NCI-H2107 (cell line): ENCODE measurements around the gene FOSB.
"Not testable (repeated sequence)": the region's sequence is repeated elsewhere in the genome, so short reads cannot be mapped to it uniquely, and the experiment has no call there.

ENCODE experiments used
- DNase-seq: peaks from one replicate; lab custom pipeline; 2025; lab: John Stamatoyannopoulos, UW

Gene FOSB

DNA sequence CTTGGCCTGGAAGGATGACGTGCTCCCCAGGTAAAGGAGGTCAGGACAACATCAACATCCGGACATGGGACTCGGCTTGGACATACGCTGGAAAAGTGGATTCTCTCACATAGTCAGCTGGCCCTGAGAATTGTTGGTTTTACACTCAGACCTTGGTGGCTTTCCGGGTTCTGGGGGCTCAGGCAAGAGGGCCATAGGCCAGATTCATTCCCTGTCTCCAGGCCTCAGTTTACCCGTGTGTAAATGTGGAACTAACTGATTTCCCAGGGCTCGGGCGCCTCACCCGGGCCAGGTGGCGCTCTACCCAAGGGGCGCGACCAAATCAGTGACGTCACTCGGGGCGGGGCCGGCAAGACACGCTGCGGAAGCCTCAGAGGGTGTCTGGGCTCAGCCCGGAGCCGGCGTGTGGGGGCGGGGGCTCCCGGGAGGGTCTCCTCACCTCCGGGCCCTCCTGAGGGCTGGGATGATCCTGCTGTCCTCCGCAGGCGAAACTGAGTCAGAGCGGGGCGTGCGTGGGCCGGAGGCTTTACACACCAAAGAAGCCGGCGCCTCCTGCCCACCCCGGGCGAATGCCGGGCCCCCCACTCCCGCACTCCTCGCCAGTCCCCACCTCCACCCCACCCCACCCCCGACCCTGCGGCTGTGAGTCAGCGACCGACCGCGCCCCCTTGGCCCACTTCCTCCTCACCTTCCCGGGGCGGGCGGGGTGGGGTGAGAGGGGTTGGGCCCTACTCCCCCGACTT, 38.6 kb downstream of the FOSB start:
- DNase-seq: peak; percentile 80

DNA sequence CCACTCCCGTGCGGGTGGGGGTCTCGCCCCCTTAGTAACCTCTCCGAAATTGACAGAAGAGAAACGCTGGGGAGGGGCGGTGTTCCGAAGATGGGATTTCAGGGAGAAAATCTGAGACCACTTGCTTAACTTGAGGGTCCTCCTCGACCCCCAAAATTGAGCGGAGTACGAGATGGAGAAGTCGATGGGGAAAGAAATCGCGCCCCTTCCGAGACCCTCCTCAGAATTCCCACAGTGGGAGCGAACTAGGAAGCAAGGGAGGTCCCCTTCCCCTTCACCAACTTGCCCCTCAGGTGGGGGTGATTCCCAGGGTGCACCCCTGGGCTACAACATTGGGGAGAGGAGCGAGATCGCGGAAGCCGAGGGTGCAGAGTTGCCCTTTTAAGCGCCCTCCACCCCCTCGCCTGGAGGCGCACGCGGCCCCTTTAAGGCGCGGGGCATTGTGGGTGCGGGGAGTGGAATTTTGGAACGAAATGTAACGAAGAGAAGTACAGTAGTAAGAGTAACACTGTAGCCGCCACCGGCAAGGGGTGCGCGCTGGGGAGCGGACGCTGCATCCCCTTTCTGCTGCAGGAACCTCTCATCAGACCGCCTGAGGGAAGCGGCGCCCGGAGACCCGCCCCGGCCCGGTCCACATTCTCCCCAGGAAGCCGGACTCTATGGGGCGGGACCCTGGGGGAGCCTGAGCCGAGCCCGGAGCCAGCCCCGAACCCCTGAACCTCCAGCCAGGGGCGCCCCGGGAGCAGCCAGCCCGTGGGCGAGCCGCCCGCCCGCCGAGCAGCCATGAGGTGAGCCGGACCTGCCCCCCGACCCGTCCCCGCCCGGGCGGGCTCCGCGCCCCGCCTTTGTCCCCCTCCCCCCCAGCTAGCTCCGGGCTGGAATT, 39.4 kb downstream of the FOSB start, which contains the start of gene VASP:
Gene VASP, plus strand, starts transcription at position 491 of the 883 bp plus-strand sequence. Its CDS starts 293 bp downstream, at position 784.
- no peak for DNase-seq

DNA sequence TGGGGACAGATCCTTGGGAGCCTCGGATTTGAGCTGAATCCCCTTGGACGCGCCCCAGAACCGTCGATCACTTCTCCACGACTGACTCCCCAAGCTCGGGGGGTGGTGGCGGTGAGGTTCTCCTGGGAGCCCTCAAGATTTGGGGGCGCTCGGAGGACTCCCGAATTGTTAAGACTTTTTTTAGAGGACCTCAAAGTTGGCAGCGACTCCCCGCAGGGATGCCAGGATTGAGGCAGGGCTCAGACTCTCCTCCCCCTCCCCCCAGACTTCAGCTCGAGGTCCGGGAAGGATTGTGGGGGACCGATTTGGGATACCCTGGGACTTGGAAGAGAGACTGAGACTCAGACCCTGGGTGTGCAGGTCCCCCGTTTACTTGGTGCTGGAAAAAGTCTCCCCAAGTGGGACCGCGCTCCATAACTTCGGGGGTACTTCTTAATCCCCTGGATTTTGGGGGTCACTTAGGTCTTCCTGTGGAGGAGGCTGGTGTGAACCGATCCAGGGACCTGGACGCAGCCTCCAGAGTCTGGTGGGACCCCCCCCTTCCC, 40.1 kb downstream of the FOSB start:
- no peak for DNase-seq

DNA sequence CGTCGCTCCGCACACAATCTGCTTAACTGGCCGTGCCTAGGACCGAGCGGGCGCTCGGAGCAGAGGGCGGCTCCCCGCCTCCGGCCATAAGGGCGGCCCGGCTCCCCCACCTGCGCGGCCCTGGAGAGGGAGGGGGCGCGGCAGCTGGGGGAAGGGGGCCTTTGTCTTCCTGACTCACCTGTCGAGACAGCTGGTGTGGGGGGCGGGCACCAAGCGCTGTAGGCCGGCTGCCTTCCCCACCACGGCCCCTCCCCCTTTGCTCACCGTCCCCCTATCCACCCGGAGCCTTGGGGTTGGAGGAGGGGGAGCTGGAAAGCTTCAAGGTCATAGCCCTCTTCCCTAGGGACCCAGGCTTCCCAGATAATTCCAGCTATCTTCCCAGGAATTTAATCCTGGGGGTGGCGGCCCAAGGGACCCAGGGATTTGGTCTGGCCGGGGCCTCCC, 40.6 kb downstream of the FOSB start:
- no peak for DNase-seq

DNA sequence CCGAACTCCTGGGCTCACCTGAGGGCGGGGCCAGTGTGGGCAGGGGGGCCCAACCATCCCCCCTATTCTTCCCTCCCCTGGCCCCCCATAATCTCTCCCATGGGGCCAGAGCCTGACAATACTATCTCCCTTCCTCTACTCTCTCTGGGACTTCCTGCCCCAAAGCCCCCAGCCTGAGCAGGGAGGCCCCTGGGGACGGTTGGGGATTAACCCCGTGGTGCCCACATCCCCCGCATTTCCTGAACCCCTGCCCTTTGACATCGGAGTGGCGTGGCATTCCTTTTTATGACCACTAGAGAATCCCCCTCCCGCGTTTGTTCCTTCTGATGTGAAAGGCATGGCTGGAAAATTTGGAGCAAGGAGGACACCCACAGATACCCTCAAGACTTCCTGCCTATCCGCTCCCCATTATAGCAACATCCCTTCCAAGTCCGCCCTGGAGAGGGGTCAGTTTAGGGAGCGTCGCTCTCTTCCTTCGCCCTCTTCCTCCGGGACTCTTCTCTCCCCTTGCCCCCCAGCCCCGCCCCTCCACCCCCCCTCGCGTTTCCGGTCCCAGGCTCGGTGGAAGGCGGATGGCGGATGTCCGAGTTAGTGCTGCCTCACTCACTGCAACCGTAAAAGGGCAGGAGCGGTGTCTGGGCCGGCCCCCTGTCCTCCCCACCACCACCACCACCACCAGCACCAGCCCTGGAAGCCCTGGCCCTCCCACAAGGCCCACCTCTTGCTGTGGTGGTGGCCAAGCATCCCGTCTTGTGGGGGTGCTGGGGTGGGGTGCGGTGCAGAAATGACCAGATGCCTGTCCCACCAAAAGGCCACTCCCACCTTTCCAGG, 41.3 kb downstream of the FOSB start:
- no peak for DNase-seq

DNA sequence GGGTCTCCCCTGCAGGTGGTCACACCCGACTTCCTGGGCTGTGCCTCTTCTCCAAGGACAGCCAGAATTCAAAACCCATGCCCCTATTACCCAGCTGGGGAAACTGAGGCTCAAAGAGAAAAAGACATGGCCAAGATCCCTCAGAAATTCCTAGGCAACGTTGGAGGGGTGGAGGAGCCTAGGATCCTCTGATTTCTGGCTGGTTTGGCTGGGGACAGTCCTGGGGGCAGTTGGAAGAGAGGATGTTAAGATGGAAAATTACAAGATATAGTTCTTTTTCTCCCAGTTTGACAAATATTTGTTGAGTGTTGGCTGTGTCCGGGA, 41.9 kb downstream of the FOSB start:
- no peak for DNase-seq

DNA sequence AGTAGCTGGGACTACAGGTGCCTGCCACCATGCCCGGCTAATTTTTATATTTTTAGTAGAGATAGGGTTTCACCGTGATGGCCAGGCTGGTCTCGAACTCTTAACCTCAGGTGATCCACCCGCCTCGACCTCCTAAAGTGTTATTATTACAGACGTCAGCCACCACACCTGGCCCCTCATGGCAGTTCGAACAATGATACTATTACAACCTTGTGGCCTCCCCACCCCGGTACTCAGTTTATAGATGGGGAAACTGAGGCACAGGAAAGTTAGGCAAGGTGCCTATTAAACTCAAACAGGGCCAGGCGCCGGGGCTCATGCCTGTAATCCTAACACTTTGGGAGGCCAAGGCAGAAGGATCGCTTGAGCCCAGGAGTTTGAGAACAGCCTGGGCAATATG, 42.6 kb downstream of the FOSB start:
- DNase-seq: not testable (repeated sequence)

DNA sequence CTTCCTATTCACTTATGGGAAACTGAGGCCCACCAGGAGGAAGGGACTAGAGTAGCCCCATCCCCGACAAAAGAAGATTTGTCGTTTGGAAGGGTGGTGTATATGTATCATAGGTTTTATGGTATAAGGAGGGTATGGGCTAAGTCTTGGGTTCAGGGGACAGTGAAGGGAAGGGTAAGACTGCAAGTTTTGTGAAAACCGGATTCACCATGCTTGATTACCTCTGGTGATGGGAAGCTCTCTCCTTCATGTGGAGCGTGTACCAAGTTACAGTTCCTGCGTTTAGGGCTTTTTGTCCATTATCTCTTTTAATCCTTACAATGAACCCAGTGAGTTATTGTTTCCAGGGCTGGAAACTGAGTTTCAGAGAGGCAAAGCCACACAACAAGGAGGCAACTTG, 43.3 kb downstream of the FOSB start:
- DNase-seq: no peak

DNA sequence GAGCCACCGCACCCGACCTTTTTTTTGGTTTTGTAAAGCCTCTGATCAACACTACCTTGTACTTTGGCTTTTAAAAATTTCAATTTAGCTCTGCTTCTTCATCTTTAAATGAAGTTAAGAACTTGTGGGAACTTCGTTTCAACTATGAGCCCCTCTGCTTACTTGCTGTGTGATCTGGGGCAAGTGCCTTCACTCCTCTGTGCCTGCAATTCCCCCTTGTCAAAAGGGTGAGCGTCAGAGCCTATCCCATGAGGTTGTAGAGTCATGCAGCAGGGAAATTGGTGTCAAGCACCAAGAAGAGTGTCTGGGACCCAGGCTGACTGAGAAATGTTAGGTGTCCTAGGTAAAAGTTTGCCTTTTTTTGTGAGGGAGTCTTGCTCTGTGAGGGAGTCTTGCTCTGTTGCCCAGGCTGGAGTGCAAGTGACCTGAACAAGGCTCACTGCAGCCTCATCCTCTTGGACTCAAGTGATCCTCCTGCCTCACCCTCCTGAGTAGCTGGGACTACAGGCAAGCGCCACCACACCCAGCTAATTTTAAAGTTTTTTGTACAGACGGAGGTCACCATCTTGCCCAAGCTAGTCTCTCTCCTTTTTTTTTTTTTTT, 45.2 kb downstream of the FOSB start:
- DNase-seq: no peak

DNA sequence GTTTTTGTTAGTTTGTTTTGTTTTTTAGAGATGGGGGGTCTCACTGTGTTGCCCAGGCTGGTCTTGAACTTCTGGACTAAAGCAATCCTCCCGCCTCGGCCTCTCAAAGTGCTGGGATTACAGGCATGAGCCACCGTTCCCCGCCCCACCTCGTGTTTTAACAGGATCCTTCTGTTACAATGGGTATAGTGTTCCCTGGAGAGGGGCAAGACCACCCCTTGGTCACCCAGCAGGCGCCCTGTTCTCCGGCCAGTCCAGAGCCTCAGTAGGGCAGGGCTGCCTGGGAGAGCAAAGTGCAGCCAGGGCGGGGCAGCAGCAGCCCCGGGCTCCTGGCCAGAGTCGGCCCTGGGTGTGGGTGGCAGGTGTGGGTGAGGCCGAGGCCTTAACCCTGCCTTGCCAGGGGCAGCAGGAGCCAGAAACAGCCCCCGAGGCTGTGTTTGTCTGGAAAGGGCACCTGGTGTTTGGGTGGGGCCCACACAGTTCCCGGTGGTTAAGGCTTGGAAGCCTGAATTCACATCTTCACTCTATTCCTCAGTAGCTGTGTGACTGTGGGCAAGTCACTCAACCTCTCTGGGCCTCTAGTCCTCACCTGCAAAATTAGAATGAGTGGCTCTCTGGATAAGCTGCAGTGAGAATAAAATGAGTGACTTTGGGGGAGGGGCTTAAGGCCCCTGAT, 46.7 kb downstream of the FOSB start:
- DNase-seq: no peak

DNA sequence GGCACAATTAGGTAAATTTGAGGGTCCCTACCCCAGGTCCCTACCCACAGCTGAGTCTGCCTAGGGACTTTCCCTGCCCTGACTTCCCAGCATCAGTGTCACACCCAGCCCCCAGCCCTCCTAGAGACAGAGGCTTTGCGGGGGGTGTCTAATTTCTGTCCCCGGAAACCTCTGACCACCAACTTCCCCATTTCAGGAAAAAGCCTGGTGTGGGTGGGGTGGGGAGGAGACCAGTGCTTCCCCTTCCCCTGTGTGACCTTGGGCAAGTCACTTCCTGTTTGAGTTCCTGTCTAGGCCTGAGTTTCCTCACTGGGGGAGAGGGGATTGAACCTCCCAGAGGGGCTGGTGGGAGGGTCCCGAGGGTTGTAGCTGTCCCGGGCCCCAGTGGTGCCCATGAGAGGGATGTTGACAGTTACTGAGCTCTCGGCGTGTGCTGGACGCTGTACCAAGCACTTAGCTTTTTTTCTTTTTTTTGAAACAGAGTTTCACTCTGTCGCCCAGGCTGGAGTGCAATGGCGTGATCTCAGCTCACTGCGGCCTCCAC, 47.4 kb downstream of the FOSB start:
- no peak for DNase-seq

DNA sequence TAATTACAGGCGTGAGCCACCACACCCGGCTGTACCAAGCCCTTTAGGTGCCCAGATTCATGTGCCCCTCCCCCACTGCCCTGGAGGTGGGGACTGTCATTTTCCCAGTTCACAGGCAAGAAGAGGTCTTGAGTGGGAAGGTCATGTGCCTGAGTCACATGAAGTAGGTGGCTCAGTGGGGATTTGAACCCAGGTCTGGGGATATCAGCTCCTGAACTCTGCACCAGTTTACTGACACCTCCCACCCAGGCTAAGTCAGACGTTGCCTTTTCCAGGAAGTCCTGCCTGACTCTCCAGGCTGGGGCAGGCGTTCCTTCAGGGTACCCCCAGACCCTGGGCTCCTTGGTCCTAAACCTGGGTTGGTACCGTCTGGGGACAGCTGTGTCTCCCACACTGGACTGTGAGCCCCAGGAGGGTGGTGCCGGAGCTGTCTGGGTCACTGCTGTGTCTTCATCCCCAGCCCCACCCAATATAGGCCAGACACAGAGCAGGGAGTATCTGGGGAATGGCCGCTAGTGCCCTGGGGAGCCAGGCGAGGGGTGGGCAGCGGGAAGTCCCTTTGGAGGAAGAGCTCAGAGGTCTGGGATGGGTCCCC, 48.1 kb downstream of the FOSB start:
- DNase-seq: no peak

DNA sequence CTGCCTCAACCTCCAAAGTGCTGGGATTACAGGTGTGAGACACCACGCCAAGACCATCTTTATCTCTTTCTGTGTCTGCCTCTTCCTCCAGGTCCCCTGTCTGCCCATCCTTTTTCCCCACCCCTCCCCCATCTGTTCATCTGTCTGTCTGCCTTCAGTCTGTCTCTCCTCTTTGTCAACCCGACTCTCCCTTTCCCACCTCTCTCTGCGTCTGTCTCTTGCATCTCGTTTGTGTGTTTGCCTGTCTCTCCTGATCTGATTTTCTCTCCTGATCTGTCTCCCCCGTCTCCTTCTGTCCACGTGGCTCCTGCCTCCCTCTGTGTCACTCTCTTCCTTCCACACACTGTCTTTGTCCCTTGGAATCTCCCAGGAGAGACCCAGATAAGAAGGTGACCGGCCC, 49.4 kb downstream of the FOSB start:
- DNase-seq: no peak

DNA sequence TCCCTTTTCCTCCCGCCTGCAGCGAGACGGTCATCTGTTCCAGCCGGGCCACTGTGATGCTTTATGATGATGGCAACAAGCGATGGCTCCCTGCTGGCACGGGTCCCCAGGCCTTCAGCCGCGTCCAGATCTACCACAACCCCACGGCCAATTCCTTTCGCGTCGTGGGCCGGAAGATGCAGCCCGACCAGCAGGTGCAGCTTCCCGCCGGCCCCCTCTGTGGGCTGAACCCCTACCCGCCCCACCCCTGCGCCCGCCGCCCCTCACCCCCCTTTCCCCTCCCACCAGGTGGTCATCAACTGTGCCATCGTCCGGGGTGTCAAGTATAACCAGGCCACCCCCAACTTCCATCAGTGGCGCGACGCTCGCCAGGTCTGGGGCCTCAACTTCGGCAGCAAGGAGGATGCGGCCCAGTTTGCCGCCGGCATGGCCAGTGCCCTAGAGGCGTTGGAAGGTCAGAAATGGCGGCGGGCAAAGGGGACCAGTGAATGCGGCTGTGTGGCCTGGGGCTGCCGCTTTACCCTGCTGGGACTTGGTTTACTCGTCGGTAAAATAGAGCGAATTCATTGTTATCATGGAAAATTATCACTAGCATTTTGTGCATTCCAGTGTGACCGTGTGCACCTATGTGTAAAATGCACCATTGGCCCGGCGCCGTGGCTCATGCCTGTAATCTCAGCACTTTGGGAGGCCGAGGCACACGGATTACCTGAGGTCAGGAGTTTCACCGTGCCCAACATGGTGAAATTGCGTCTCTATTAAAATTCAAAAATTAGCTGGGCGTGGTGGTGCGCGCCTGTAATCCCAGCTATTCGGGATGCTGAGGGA, 50.1 kb downstream of the FOSB start:
- no peak for DNase-seq

DNA sequence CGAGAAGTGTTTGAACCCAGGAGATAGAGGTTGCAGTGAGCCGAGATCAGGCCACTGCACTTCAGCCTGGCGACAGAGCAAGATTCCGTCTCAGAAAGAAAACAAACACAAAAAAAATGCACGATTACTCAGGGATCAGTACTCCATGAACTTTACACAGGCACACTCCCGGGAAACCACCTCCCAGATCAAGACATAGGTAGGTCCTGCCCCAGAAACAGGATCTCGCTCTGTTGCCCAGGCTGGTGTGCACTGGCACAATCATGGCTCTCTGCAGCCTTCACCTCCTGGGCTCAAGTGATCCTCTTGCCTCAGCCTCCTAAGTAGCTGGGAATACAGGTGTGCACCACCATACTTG, 50.7 kb downstream of the FOSB start:
- no peak for DNase-seq

DNA sequence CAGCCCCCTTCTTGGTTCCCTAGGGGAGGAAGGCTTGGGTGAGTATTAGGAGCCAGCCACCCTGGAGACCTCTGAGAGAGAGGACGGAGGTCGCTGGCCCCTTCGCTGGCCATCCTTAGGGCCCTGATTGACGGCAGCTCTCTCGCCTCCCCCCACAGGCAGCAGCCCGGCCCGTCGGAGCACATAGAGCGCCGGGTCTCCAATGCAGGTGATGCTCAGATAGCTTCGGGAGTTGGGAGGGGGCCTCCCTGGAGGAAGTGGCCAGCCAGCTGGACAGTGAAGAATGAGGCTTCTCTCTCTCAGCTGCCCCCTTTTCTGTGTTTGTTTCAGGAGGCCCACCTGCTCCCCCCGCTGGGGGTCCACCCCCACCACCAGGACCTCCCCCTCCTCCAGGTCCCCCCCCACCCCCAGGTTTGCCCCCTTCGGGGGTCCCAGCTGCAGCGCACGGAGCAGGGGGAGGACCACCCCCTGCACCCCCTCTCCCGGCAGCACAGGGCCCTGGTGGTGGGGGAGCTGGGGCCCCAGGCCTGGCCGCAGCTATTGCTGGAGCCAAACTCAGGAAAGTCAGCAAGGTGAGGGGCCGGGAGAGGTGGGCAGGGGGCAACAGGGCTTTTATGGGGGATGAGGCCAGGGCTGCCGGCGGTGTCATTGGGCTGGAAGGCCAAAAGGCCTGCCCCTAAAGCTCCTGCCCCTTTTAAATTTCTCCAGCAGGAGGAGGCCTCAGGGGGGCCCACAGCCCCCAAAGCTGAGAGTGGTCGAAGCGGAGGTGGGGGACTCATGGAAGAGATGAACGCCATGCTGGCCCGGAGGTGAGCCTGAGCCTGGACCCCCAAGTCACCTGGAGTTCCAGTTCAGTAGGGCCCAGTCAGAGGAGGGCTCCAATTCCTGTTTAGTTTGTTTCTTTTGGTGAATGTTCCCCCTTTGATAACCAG, 54.5 kb downstream of the FOSB start:
- DNase-seq: no peak

DNA sequence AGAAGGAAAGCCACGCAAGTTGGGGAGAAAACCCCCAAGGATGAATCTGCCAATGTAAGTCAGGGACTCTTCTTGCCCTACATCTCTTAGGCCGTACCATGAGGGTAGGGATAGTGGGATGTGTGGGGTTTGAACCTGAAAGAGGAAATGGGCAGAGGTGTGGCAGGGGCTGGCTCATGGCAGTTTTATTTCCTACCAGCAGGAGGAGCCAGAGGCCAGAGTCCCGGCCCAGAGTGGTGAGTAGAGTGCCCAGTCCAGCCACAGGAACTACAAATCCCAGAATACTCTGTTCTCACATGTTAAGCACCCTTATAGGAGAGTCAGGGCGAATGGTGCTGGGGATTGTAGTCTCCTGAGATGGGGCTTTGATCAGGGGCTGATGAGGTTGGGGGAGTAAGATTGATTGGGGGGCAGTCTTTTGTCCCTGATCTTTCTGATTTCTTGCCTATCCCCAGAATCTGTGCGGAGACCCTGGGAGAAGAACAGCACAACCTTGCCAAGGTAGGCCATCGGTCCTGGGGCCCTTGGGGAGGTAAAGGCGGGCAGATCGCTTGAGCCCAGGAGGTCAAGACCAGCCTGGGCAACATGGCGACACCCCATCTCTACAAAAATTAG, 56.0 kb downstream of the FOSB start:
- DNase-seq: peak; percentile 51

DNA sequence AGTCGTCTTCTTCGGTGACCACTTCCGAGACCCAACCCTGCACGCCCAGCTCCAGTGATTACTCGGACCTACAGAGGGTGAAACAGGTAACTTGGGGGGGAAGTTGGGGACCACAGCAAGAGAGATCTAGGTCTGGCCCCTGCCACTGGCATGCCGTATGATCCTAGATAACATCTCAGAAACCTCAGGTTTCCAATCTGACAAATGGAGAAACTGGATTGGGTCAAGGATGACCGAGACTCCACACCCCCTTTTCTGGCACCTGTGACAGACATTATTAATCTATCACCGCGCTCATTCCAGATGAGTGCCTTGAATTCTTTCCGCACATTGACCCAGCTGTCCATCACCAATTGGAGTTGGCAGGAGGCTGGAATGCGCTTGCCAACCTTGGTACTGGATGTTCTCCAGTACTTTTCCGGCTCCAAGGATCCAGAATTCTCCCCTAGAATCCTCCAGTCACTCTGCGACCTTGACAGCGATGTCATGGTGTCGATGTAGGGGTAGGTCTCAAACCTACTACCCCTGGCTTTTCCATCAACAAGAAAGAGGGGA, 56.9 kb downstream of the FOSB start:
- DNase-seq: no peak
